ENCODE measurements around the gene PRSS1.
"Not testable (repeated sequence)": the region's sequence is repeated elsewhere in the genome, so short reads cannot be mapped to it uniquely, and the experiment has no call there.

The PRSS1 gene

GRCh38 chr7:142716596-142716995, 32.7 kb upstream of the PRSS1 start:
- no peaks in the 10 kb centered on the region for H3K27me3 ChIP-seq (replicated peaks; ENCODE audit: control insufficient read depth, insufficient read depth, low read length, poor library complexity, severe bottlenecking)
- no peak overlapping the region for H3K4me3 ChIP-seq (ENCODE audit: insufficient read depth, low read depth, low read length, poor library complexity, severe bottlenecking)
- H3K27ac ChIP-seq (ENCODE audit: insufficient read depth, low read length, poor library complexity, severe bottlenecking): no peak overlapping the region
- no peaks in the 10 kb centered on the region for H3K36me3 ChIP-seq (ENCODE audit: control insufficient read depth, insufficient read depth, low read length)
- no peaks in the 10 kb centered on the region for H3K9me3 ChIP-seq (ENCODE audit: control insufficient read depth, low read length)
- H3K4me1 ChIP-seq (ENCODE audit: control insufficient read depth, insufficient read depth, low read length, poor library complexity, severe bottlenecking): peaks cover 11% of the 10 kb centered on the region
- DNase-seq: no peak

GRCh38 chr7:142717453-142717852, 31.8 kb upstream of the PRSS1 start:
- DNase-seq: peak in 1 of 3 donors; percentile 14
- H3K27me3 ChIP-seq (replicated peaks; ENCODE audit: control insufficient read depth, insufficient read depth, low read length, poor library complexity, severe bottlenecking): no peaks in the 10 kb centered on the region
- H3K9me3 ChIP-seq (ENCODE audit: control insufficient read depth, low read length): no peaks in the 10 kb centered on the region
- no peak overlapping the region for H3K27ac ChIP-seq (ENCODE audit: insufficient read depth, low read length, poor library complexity, severe bottlenecking)
- peaks cover 11% of the 10 kb centered on the region for H3K4me1 ChIP-seq (ENCODE audit: control insufficient read depth, insufficient read depth, low read length, poor library complexity, severe bottlenecking)
- H3K36me3 ChIP-seq (ENCODE audit: control insufficient read depth, insufficient read depth, low read length): no peaks in the 10 kb centered on the region
- no peak overlapping the region for H3K4me3 ChIP-seq (ENCODE audit: insufficient read depth, low read depth, low read length, poor library complexity, severe bottlenecking)

GRCh38 chr7:142718313-142718712, 31.0 kb upstream of the PRSS1 start:
- H3K27me3 ChIP-seq (replicated peaks; ENCODE audit: control insufficient read depth, insufficient read depth, low read length, poor library complexity, severe bottlenecking): no peaks in the 10 kb centered on the region
- no peak for DNase-seq
- no peak overlapping the region for H3K4me3 ChIP-seq (ENCODE audit: insufficient read depth, low read depth, low read length, poor library complexity, severe bottlenecking)
- no peaks in the 10 kb centered on the region for H3K9me3 ChIP-seq (ENCODE audit: control insufficient read depth, low read length)
- peaks cover 11% of the 10 kb centered on the region for H3K4me1 ChIP-seq (ENCODE audit: control insufficient read depth, insufficient read depth, low read length, poor library complexity, severe bottlenecking)
- no peaks in the 10 kb centered on the region for H3K36me3 ChIP-seq (ENCODE audit: control insufficient read depth, insufficient read depth, low read length)
- no peak overlapping the region for H3K27ac ChIP-seq (ENCODE audit: insufficient read depth, low read length, poor library complexity, severe bottlenecking)

- no peaks in the 10 kb centered on the region for H3K36me3 ChIP-seq (ENCODE audit: control insufficient read depth, insufficient read depth, low read length)
- no peak overlapping the region for H3K4me3 ChIP-seq (ENCODE audit: insufficient read depth, low read depth, low read length, poor library complexity, severe bottlenecking)
- H3K9me3 ChIP-seq (ENCODE audit: control insufficient read depth, low read length): no peaks in the 10 kb centered on the region
- peak overlapping the region; percentile 51 for H3K27ac ChIP-seq (ENCODE audit: insufficient read depth, low read length, poor library complexity, severe bottlenecking)
- H3K27me3 ChIP-seq (replicated peaks; ENCODE audit: control insufficient read depth, insufficient read depth, low read length, poor library complexity, severe bottlenecking): no peaks in the 10 kb centered on the region
- DNase-seq: peak in 1 of 3 donors; percentile 1
- peaks cover 9% of the 10 kb centered on the region for H3K4me1 ChIP-seq (ENCODE audit: control insufficient read depth, insufficient read depth, low read length, poor library complexity, severe bottlenecking)
These were observed 29.0 kb upstream of the PRSS1 start for GRCh38 chr7:142720172-142720773.

- H3K9me3 ChIP-seq (ENCODE audit: control insufficient read depth, low read length): no peaks in the 10 kb centered on the region
- no peak for DNase-seq
- H3K4me3 ChIP-seq (ENCODE audit: insufficient read depth, low read depth, low read length, poor library complexity, severe bottlenecking): no peak overlapping the region
- H3K36me3 ChIP-seq (ENCODE audit: control insufficient read depth, insufficient read depth, low read length): no peaks in the 10 kb centered on the region
- peak overlapping the region; percentile 51 for H3K27ac ChIP-seq (ENCODE audit: insufficient read depth, low read length, poor library complexity, severe bottlenecking)
- H3K4me1 ChIP-seq (ENCODE audit: control insufficient read depth, insufficient read depth, low read length, poor library complexity, severe bottlenecking): peaks cover 9% of the 10 kb centered on the region
- no peaks in the 10 kb centered on the region for H3K27me3 ChIP-seq (replicated peaks; ENCODE audit: control insufficient read depth, insufficient read depth, low read length, poor library complexity, severe bottlenecking)
These were observed 28.3 kb upstream of the PRSS1 start for GRCh38 chr7:142720986-142721385.

GRCh38 chr7:142722248-142722794, 27.0 kb upstream of the PRSS1 start:
- Histone ChIP-seq H3K9me3 (ENCODE audit: control insufficient read depth, low read length) (no peaks in the 10 kb centered on the region), H3K27ac (ENCODE audit: insufficient read depth, low read length, poor library complexity, severe bottlenecking) (peak overlapping the region; percentile 32), H3K4me1 (ENCODE audit: control insufficient read depth, insufficient read depth, low read length, poor library complexity, severe bottlenecking) (no peaks in the 10 kb centered on the region), H3K36me3 (ENCODE audit: control insufficient read depth, insufficient read depth, low read length) (no peaks in the 10 kb centered on the region), H3K27me3 (replicated peaks; ENCODE audit: control insufficient read depth, insufficient read depth, low read length, poor library complexity, severe bottlenecking) (no peaks in the 10 kb centered on the region), H3K4me3 (ENCODE audit: insufficient read depth, low read depth, low read length, poor library complexity, severe bottlenecking) (peak overlapping the region; percentile 29)
- DNase-seq: no peak

- DNase-seq: no peak
- Histone ChIP-seq H3K9me3 (ENCODE audit: control insufficient read depth, low read length) (no peaks in the 10 kb centered on the region), H3K27me3 (replicated peaks; ENCODE audit: control insufficient read depth, insufficient read depth, low read length, poor library complexity, severe bottlenecking) (no peaks in the 10 kb centered on the region), H3K4me1 (ENCODE audit: control insufficient read depth, insufficient read depth, low read length, poor library complexity, severe bottlenecking) (no peaks in the 10 kb centered on the region), H3K4me3 (ENCODE audit: insufficient read depth, low read depth, low read length, poor library complexity, severe bottlenecking) (no peak overlapping the region), H3K27ac (ENCODE audit: insufficient read depth, low read length, poor library complexity, severe bottlenecking) (no peak overlapping the region), H3K36me3 (ENCODE audit: control insufficient read depth, insufficient read depth, low read length) (no peaks in the 10 kb centered on the region)
These were observed 16.0 kb upstream of the PRSS1 start for GRCh38 chr7:142733271-142733670.

GRCh38 chr7:142739923-142740492, 9.3 kb upstream of the PRSS1 start:
- no peak for DNase-seq
- H3K4me3 ChIP-seq (ENCODE audit: insufficient read depth, low read depth, low read length, poor library complexity, severe bottlenecking): no peak overlapping the region
- no peak overlapping the region for H3K27ac ChIP-seq (ENCODE audit: insufficient read depth, low read length, poor library complexity, severe bottlenecking)
- no peaks in the 10 kb centered on the region for H3K36me3 ChIP-seq (ENCODE audit: control insufficient read depth, insufficient read depth, low read length)
- H3K9me3 ChIP-seq (ENCODE audit: control insufficient read depth, low read length): no peaks in the 10 kb centered on the region
- no peaks in the 10 kb centered on the region for H3K4me1 ChIP-seq (ENCODE audit: control insufficient read depth, insufficient read depth, low read length, poor library complexity, severe bottlenecking)
- no peaks in the 10 kb centered on the region for H3K27me3 ChIP-seq (replicated peaks; ENCODE audit: control insufficient read depth, insufficient read depth, low read length, poor library complexity, severe bottlenecking)

- H3K4me1 ChIP-seq (ENCODE audit: control insufficient read depth, insufficient read depth, low read length, poor library complexity, severe bottlenecking): no peaks in the 10 kb centered on the region
These were observed 8.5 kb upstream of the PRSS1 start for GRCh38 chr7:142740786-142741185.

GRCh38 chr7:142741932-142742331, 7.3 kb upstream of the PRSS1 start:
- not testable (repeated sequence) for H3K4me1 ChIP-seq (ENCODE audit: control insufficient read depth, insufficient read depth, low read length, poor library complexity, severe bottlenecking); H3K27ac ChIP-seq (ENCODE audit: insufficient read depth, low read length, poor library complexity, severe bottlenecking); H3K4me3 ChIP-seq (ENCODE audit: insufficient read depth, low read depth, low read length, poor library complexity, severe bottlenecking); H3K9me3 ChIP-seq (ENCODE audit: control insufficient read depth, low read length); DNase-seq; H3K36me3 ChIP-seq (ENCODE audit: control insufficient read depth, insufficient read depth, low read length); H3K27me3 ChIP-seq (replicated peaks; ENCODE audit: control insufficient read depth, insufficient read depth, low read length, poor library complexity, severe bottlenecking)

More at GRCh38 chr7:142740786-142741185, 8.5 kb upstream of the PRSS1 start:
- Histone ChIP-seq H3K4me3 (ENCODE audit: insufficient read depth, low read depth, low read length, poor library complexity, severe bottlenecking) (no peak overlapping the region), H3K27ac (ENCODE audit: insufficient read depth, low read length, poor library complexity, severe bottlenecking) (no peak overlapping the region), H3K27me3 (replicated peaks; ENCODE audit: control insufficient read depth, insufficient read depth, low read length, poor library complexity, severe bottlenecking) (no peaks in the 10 kb centered on the region), H3K9me3 (ENCODE audit: control insufficient read depth, low read length) (no peaks in the 10 kb centered on the region), H3K36me3 (ENCODE audit: control insufficient read depth, insufficient read depth, low read length) (no peaks in the 10 kb centered on the region)
- no peak for DNase-seq

Data from effector memory CD4-positive, alpha-beta T cell (primary cell).